ENCODE results near the gene PHAX.
"Not testable (repeated sequence)": the region's sequence is repeated elsewhere in the genome, so short reads cannot be mapped to it uniquely, and the experiment has no call there.

Gene PHAX

GRCh38 chr5:126600631-126601511 lies at the start of gene PHAX:
Gene PHAX, plus strand, starts transcription at chr5:126600947. Its CDS starts 16 bp downstream, at chr5:126600963.
- peak; percentile 74 for DNase-seq

GRCh38 chr5:126552614-126553013 lies 48.1 kb upstream of the PHAX start:
- no peak for DNase-seq

- not testable (repeated sequence) for DNase-seq
These were observed 45.6 kb upstream of the PHAX start for GRCh38 chr5:126555101-126555500.

- DNase-seq, result no peak
These were observed 38.8 kb upstream of the PHAX start for GRCh38 chr5:126561908-126562307.

- DNase-seq, result no peak
These were observed 37.9 kb upstream of the PHAX start for GRCh38 chr5:126562823-126563222.

GRCh38 chr5:126568206-126568755 lies 32.5 kb upstream of the PHAX start:
- DNase-seq, result no peak

GRCh38 chr5:126575644-126576043 lies 25.1 kb upstream of the PHAX start:
- DNase-seq, result no peak

GRCh38 chr5:126576974-126577373 lies 23.8 kb upstream of the PHAX start:
- no peak for DNase-seq

GRCh38 chr5:126577415-126577814 lies 23.3 kb upstream of the PHAX start:
- DNase-seq, result no peak

- no peak for DNase-seq
These were observed 21.0 kb upstream of the PHAX start for GRCh38 chr5:126579716-126580115.

- DNase-seq, result no peak
These were observed 17.0 kb upstream of the PHAX start for GRCh38 chr5:126583761-126584160.

GRCh38 chr5:126587551-126588390 lies 13.0 kb upstream of the PHAX start:
- DNase-seq, result no peak

- no peak for DNase-seq
These were observed 11.0 kb upstream of the PHAX start for GRCh38 chr5:126589536-126590297.

- no peak for DNase-seq
These were observed 9.2 kb upstream of the PHAX start for GRCh38 chr5:126591549-126591948.

GRCh38 chr5:126594748-126595485 lies 5.8 kb upstream of the PHAX start, which contains the start of gene ALDH7A1:
Gene ALDH7A1, minus strand, starts transcription at chr5:126595219. Its CDS starts 21 bp downstream, at chr5:126595198.
- peak; percentile 45 for DNase-seq

GRCh38 chr5:126595486-126596083 lies 5.2 kb upstream of the PHAX start:
- DNase-seq, result no peak

- no peak for DNase-seq
These were observed 3.6 kb upstream of the PHAX start for GRCh38 chr5:126597156-126597555.

GRCh38 chr5:126599499-126599898 lies 1.2 kb upstream of the PHAX start:
- DNase-seq, result no peak

- DNase-seq, result not testable (repeated sequence)
These were observed 646 bp upstream of the PHAX start for GRCh38 chr5:126599971-126600630.

- no peak for DNase-seq
These were observed 2.8 kb downstream of the PHAX start for GRCh38 chr5:126603402-126603991.
